IPS DF 19.7 (cell line): ENCODE measurements around the gene SOCS7.

Experiments used
- DNase-seq: peaks from one replicate; pipeline ENCODE4 v3.0.0-alpha.2; 2013; ENCODE audit warnings: low read depth, low spot score

Gene SOCS7, protein sequence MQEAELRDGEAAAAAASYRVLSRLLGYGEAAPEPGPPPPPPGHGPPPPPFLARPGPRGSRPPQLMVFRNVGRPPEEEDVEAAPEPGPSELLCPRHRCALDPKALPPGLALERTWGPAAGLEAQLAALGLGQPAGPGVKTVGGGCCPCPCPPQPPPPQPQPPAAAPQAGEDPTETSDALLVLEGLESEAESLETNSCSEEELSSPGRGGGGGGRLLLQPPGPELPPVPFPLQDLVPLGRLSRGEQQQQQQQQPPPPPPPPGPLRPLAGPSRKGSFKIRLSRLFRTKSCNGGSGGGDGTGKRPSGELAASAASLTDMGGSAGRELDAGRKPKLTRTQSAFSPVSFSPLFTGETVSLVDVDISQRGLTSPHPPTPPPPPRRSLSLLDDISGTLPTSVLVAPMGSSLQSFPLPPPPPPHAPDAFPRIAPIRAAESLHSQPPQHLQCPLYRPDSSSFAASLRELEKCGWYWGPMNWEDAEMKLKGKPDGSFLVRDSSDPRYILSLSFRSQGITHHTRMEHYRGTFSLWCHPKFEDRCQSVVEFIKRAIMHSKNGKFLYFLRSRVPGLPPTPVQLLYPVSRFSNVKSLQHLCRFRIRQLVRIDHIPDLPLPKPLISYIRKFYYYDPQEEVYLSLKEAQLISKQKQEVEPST

DNA sequence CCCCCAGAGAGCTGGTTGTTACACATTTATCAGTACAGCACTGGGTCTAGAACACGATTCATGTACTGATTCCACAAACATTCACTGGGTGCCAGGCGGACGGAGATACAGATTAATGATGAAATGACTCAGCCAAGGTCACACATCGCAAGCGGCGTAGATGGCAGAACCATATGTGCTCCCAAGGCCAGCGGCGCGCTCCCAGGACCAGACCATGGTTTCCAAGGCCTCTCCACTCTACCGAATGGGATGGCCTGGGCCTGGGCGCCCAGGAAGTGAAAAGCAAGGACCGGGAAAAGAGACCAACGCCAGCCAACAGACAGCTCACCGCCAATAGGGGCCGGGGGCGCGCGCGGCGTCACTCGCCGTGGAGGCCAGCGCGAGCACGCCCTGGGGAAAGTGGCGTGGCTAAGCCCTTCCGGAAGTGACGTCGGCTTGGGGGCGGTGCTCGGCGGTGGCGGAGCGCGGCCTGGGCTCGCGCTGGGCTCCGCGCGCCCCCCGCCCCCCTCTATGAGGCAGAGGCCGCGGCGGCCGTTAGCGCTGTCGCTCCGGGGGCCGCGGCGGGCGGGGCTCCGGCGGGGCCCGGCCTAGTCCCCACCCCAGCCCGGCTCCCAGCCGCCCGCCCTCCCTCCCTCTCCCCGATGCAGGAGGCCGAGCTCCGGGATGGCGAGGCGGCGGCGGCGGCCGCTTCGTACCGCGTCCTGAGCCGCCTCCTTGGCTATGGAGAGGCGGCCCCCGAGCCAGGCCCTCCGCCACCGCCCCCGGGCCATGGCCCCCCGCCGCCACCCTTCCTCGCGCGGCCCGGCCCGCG lies at the start of gene SOCS7:
Gene SOCS7, plus strand, starts transcription at position 433 of the 811 bp plus-strand sequence. Its CDS starts 209 bp downstream, at position 642.
- peak; percentile 57 for DNase-seq

DNA sequence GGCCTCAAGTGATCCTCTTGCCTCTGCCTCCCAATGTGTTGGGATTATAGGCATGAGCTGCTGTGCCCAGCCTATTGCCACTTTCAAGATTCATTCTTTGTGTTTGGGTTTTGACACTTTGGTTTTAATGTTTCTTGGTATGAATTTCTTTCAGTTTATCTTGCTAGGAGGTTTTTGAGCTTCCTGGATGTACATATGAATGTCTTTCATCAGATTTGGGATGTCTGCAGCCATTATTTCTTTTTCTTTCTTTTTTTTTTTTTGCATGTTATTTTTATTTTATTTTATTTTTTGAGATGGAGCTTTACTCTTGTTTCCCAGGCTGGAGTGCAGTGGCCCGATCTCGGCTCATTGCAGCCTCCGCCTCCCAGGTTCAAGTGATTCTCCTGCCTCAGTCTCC lies 36.1 kb upstream of the SOCS7 start:
- DNase-seq = no peak

DNA sequence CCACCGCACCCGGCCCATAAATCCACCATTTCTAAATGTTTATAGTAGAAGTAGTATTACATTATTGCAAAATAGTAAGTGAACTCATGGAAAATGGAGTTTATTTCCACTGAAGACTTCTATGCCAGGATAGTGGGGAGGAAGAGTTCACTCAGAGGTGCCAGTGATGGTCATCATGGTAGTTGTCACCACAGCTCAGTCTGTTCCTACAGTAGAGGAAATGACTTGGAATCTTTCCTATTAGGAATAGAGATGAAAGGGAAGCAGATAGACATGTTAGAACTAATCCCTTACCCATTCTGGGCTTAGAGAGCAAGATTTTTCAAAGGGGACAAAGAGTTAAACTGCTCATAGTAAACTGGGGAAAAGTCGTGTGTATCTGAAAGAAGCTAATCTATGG lies 34.6 kb upstream of the SOCS7 start:
- DNase-seq = no peak

DNA sequence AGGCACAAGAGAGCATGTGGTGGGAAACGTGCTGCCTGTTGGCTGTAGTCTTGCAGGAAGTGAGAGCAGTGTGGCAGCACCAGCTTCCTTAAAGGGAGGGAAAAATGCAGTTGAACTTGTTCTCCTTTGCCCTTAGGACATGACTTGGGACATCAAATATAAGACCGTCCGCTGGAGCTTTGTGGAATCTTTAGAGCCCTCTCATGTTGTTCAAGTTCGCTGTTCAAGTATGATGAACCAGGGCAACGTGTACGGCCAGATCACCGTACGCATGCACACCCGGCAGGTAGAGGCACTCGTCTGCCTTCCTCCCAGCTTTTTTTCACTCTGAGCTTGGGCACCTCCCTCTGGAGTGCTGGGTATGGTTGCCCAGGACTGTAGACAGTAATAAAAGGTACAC lies 31.2 kb upstream of the SOCS7 start:
- no peak for DNase-seq

DNA sequence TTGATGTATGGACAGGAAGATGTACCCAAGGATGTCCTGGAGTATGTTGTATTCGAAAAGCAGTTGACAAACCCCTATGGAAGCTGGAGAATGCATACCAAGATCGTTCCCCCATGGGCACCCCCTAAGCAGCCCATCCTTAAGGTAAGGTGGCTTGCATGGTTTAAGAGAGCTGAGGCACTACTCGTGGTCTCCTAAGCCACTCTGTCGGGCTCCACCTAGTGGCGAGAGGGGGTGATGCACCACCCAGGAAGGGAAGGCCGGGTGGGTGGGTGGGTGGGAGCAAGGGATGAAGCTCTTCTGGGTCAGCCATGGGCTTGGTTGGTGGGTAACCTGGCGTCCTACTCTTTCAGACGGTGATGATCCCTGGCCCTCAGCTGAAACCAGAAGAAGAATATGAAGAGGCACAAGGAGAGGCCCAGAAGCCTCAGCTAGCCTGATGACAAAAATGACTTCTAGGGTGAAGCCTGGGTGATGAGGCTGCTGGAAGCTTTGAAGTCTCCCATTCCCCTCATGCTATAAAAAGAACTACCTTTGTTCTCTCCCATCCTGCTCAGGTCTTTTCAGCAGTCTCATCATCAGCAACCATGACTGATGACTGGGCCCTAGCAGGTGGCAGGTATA lies 29.4 kb upstream of the SOCS7 start:
- DNase-seq = no peak

DNA sequence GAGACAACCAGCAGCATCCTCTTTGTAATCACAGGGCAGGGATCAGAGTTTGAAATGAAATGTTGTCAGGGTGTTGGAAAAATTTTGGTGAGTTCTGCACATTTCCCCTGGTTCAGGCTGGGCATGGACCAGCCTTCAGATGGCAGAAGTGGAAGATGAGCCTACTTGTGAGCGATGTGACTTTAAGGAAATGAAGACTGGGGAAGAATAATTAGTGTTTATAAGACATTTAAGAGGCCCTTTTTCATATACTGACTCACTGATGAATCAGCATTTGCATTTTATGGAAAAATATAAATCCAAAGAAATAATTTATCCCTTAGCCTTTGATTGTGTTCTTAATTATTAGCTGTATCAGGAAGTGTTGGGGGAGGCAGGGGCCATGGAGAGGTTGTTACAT lies 28.7 kb upstream of the SOCS7 start:
- DNase-seq = no peak

DNA sequence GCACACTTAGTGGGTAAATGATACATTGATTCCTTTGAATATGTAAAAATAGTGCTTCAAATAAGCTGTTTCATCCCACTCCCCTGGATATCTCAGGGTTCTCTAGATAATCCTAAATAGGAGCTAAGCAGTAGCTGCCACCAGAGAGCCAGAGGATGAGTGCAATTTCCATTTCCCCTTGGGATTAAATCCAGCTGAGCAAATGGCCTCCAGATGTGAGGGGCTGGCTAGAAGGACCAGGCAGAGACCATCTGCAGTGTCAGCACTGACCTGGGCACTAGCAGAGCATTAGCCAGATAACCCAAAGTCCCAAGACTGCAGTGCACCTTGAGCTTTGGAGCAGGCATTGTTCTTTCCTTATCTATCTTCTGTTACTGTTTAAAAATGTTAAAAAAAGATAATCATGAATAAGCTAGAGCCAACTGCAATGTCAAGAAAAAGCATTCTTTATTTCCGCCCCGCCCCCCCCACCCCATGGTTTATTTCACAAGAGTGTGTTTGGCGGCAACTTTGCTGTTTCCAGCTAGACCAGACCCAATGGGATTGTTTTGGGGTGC lies 27.4 kb upstream of the SOCS7 start:
- no peak for DNase-seq

DNA sequence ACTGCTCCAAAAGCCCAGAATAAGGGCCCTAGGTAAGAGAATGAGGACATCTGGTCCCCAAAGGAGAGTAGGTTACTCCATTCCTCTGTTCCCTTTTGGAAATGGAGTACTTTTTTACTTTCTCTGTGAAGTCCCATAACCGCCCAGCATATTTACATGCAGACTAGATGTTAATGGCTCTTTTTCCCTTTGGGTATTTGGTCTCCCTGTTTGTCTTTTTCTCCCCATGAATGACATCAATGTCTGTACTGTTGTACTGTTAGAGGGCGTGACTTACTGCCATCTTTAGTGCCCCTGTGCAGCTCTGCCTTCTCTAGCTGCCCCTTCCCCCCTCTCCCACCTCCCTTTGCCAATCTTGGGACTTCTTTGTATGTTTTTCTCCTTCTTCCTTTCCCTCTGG lies 26.9 kb upstream of the SOCS7 start:
- DNase-seq = no peak

DNA sequence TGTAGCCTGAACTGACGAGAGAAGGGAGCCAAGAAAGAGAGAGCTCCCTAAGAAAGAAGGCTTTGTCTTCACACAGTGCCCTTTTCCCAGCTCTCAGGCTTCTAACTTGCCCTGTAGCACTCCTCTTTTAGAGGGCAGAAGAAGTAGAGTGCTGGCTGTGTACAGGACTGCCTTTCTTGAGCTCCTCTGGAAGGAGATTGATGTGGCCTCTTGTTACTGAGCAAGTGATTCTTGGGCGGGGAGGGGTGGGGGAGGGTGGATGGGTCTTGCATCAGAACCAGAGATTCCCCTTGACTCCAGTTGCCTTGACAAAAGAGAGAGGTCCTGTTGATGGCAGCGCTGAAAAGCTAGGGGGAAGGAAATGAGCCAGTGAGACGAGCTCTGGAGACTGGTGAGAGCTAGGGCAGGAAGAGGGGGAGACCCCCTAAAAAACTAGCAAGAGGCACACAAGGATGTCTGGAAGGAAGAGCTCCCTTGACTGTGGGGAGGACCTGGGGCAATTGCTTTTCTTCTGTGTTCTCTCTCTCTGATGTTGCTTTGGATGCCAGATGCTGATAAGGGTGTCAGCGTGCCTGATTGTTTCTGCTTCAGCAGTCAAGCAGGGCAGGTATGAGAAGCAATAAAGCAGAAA lies 26.3 kb upstream of the SOCS7 start:
- no peak for DNase-seq

DNA sequence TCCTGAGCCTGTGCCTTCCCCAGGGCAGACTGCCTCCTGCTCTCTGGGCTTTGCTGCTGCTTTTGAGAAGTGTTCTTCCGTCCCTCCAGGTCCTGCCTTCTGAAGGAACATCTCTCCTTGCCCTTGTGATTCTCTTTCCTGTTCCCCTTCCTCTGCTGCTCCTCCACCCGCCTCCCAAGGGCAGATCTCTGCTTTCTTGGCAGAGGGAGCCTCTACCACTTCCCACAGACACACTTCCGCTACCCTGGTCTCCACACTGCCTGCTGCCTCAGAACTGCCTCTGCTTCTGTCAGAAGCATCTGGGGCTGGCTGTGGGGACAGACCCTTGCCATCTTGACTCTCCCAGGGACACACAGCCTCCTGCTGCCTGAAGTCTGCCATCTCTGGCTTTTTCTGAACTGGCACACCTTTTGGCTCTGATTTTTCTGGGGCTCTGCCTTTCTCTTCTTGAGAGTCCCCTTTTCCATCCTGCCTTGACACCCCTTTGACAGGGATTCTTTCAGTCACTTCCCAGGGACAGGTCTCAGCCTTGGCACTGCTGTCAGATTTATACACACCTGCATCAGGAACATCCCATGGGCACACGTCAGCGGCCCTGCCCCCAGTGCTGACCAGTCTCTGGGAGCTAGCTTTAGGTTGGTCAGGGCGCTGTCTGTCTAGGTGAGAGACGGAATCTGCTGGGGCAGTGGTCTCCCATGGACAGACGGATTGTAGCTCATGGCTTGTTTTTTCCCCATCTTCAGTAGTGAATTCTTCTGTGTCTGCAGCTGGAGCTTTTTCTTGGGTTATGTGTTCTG lies 24.4 kb upstream of the SOCS7 start:
- no peak for DNase-seq

DNA sequence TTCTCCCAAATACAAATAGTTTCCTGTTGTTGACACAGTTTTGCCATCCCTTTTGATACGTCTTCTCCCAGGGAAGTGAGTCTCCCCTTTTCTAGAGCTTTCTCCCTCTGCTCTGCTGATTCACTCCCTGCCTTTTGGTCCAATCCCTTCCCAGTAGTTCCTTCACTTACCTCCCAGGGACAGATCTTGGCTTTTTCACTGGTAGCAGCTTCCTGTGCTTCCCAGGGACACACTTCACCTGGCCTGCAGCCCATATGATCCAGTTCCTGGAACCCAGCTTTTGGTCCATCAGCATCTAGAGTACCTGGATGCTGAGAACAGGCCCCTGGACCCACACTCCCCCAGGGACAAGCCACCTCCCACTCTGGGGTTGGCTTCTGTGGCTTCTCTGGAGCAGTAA lies 23.7 kb upstream of the SOCS7 start:
- DNase-seq = no peak

DNA sequence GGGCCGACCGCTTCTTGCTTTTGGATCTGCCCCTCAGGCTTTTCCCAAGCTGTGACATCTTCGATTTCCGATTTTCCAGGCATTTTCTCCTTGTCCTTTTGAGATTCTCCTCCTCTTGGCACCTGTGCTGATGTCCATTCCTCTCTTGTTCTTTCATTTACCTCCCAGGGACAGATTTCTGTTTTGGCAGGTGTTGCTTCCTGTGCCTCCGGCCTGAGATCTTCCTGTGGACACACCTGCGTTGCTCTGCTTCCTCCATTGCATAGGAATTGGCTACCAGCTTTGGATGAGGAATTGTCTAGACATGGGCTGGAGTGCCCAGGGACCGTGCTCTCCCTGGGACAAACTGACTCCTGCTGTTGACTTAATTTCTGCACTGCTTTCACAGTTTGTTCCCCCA lies 23.0 kb upstream of the SOCS7 start:
- no peak for DNase-seq

DNA sequence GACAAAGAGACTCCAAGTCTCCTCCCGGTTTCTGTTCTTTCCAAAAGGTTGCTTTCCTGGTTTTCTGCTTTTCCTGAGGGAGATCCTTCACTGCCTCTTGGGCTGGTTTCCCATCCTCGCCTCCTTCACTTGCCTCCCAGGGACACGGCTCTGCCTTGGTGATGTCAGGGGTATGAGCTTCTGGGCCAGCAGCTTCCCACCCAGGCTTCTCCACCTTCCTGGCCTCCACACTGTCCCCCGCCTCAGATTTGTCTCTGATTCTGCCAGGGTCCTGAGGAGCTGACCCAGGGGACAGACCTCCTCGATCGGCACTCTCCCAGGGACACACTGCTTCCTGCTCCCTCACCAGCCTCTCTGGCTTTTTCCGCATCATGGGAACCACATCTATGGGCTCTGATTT lies 22.4 kb upstream of the SOCS7 start:
- DNase-seq = no peak

DNA sequence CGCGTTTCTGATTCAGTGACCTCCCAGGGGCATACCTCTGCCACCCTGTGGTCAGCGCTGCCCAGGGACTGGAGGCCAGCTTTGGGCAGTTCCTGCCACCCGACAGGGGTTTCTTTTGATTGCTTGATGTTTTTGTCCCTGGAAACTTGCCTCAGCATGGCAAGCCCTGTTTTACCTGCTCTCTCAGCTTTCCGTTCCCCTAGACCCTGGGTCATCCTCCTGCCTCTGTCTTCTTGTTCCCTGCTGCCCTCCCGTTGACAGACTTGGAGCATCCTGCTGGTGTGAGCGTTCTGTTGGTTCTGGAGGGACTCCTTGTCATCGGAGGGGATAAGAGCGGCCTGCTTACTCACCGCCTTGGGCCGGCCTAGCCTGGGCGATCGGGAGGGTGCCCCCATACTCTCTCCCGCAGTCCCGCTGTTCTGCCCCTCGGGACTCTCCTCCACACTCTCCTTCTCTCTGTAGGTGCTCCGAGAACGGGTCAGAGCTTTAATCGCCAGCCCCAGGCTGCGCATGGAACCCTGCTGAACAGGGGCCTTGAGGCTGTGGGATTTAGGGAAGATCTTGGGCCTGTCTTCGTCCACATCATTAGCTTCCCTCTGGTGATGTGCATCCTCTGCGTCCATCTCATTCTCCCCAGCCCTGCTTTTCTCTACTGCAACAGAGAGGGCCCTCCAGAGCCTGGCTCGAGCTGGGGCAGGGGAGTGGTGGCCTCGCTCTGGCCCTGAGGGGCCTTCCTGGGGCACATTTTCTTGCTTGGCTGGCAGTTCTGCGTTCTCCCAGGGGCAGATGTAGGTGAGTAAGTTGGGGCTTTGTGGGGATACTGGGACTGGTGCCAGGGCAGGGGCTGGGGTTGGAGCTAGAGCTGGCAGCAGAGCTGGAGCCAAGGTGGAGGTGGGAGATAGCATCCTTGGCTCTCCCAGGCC lies 21.6 kb upstream of the SOCS7 start:
- DNase-seq = no peak

DNA sequence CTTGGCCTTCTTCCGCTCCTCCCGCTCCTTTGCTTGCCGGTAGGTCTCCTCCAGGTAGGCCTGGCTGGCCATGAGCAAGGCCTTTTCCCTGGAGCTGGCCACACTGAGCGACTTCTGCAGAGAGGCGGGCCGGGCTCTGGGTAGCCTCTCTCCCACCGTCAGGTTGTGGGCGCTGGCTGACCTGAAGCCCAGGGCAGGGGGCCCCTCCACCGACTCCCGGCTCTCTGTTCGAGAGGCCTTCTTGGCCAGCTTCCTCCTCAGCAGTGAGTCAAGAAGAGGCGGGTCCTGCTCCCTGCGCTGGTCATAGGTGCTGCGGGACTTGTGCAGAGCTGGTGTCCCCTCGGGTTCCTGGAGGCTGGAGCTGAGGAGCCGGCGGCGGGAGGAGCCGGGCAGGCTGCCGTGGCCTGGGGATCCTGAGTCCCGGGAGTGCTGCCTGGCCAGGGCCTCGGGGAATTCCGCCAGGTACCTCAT lies 20.7 kb upstream of the SOCS7 start:
- DNase-seq = no peak

DNA sequence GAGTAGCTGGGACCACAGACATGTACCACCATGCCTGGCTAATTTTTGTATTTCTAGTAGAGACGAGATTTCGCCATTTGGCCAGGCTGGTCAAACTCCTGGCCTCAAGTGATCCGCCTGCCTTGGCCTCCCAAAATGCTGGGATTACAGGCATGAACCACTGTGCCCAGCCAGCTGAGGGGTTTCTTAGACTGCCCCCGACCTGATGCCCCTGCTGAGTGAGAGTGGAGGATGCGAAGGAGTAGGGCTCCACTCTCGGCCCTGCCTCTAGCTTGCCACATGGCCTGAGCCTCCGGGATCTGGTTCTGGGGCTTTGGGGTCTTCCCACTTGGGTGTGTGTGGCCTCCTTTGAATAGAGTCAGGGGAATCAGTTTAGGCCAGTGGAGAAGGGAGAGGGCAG lies 18.9 kb upstream of the SOCS7 start:
- no peak for DNase-seq

DNA sequence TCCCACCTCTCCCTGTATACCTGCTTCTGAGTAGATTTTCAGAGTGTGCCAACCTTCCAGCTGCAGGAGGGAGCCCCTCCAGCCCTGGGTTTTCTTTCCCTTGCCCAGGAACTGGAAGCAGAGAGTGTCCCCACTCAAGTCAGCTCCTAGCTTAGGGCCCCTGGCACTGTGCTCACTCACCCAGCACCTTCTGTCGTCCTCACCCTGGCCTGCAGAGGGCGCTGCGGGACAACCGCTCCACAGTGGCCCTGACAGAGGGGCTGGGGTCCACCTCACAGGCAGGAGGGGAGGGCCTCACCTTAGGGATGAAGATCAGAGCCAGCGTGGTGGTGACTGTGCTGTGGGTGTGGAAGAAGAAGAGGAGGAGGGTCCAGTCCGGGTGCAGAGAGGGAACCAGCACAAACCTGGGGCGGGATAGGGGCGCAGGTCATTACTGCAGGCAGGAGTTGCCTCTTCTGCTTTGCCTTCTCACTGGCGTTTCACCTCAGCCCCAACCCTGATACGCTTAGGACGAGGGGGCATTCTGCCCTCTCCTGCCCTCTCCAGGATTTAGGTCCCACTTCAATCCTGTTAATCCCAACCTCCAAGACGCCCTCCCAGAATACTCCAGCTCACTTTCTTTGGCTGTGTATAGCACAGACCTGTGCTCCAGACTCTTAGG lies 17.9 kb upstream of the SOCS7 start:
- DNase-seq = no peak

DNA sequence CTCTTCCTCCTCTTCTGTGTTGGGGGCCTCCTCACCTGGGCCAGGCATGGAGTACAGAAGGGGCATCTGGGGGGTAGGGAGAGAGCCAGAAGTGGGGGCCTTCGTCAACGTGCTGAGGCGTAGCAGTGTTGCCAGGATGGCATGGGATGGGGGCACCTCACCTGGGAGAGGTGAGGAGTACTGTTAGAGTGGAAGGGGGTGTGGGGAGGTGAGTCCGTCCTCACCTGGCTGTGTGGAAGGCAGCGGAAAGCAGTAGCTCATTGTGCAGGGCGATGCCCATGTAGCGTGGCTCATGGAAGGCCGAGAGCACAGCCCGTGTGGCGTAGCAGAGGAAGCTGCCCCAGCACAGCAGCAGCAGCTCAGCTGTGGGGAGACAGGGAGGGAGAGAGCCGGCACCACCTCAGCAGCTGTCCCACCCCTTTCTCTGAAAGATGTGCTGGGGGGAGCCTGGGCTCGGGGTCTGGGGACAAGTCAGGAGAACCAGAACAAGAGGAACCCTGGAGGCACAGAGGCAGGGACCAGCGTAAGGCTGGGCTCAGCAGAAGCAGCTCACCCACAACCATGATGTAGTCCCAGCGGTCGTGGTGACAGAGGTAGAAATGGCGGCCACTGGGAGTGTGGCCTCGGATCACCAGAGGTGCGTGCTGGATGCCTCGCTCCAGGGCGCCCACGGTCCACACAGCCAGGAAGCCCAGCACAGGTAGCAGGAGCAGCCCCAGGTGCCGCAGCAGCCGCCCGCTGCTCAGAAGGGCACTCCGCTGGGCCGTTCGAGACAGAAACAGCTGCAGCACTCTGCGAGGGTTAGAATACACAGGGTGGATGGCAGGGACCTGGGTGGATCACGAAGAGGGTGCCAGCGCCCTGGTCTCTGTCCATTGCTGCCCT lies 16.9 kb upstream of the SOCS7 start:
- DNase-seq = no peak
